Breast epithelium (tissue), 3 donors: ENCODE results near the gene PRG3.

Source experiments
- CTCF ChIP-seq, 3 donors: fragments of 450-650 bp; IDR thresholded peaks; one replicate each; pipeline ENCODE4 v1.5.1; 2016 to 2017; ENCODE audit warnings: antibody characterized with exemption in 3 of 3, mild to moderate bottlenecking in 3 of 3, moderate library complexity in 3 of 3
- POLR2AphosphoS5 ChIP-seq, 3 donors: sonication (generic); formaldehyde crosslinking; IDR thresholded peaks; one replicate each; pipeline ENCODE4 v1.6.1; 2017; ENCODE audit warnings: antibody characterized with exemption in 3 of 3

DNA sequence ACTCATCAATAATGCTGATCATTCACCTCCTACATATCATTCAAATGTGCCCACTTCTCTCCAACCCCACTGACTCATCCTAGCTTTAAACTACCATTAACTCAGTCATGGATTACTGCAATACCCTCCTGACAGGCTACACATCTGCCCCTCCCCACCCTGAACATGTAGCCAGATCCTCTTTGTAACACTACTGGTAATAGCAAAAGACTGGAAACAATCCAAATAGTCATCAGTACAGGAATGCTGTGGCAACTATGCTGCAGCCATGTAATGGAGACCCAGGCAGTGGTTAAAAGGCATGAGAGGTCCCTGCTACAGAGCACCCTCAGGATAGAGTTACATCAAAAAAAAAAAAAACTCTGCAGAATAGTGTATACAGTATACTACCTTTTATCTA is 29.3 kb upstream of the PRG3 start:
- no peak for TF ChIP-seq CTCF (IDR thresholded peaks at IDR 0.05)
- TF ChIP-seq POLR2AphosphoS5 (IDR thresholded peaks at IDR 0.05): no peak
